NCI-H69 (cell line): ENCODE results near the gene SFSWAP.
A peak's percentile ranks its signal among the peaks of the same experiment; 100 is the strongest.

Experiments used
- DNase-seq: peaks from one replicate; lab custom pipeline; 2025; lab: John Stamatoyannopoulos, UW

Gene SFSWAP

DNA sequence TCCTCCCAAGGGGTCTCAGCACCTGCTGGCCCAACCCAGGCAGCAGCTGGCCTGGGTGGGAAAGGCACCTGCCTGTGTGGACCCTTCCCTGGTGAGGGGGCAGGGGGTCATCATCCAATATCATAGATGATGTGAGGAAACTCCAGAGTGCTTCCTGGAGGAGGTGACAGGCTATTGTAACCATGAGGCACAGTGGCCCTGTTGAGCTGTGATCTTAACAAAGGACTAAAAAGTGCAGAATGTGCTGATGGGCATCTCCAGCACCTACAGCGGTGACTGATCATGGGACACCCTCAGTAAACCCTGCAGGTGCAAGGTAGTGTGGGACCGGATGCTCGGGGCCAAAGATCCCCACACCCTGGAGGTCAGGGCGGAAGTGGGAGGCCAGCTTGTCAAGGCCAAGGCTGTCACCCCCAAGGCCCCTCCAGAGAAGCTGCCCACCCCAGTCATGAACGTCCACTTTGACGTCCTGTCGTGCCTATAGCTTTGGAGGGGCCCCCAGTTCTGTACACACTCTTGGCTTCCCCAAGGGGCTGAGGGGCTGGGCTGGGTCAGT, 124.8 kb downstream of the SFSWAP start:
- no peak for DNase-seq

DNA sequence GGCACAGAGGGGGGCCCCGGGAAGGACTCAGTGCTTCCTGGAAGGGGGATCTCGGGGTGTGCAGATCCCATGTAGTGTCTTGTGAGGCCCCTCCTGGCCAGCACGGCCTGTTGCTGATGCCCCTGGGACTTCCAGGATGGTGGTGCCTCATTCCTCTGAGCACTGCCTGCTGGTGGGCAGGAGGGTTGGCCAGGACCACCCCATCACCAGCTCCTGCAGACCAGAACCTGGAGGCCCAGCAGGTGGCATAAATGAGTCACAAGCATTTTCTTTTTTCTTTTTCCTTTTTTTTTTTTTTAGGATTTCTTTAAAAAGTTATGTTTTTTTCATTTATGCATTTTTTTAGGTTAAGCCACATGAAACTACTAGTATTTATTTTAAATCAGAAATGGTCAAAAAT, 125.3 kb downstream of the SFSWAP start:
- no peak for DNase-seq

DNA sequence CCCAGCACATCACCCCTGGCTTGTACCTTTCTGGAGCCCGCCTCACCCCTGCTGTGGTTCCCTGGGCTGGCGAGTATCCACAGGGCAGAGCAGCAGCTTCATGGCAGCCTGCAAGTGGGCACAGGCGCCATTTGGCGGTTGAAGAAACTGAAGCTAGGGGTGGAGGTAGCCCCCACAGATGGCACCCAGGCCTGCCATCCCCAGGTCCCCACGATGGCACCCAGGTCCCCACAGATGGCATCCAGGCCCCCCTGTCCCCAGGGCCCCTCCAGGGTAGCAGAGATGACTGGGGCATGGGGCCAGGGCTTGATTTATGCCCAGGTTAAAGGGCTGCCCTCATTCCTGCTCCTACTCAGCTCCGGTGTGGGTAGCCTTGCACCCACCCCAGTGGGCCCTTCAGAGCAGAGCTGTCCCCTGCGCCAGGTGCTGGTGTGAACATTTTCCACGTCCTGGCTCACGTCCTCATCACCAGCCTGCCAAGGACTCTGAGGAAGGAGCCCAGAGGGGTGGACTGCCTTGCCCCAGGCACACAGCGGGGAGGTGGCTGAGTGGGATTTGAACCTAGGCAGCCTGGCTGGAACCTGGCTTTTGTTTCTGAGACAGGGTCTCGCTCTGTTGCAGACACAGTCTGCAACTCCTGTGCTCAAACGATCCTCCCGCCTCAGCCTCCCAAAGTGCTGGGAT, 126.0 kb downstream of the SFSWAP start:
- DNase-seq = no peak

DNA sequence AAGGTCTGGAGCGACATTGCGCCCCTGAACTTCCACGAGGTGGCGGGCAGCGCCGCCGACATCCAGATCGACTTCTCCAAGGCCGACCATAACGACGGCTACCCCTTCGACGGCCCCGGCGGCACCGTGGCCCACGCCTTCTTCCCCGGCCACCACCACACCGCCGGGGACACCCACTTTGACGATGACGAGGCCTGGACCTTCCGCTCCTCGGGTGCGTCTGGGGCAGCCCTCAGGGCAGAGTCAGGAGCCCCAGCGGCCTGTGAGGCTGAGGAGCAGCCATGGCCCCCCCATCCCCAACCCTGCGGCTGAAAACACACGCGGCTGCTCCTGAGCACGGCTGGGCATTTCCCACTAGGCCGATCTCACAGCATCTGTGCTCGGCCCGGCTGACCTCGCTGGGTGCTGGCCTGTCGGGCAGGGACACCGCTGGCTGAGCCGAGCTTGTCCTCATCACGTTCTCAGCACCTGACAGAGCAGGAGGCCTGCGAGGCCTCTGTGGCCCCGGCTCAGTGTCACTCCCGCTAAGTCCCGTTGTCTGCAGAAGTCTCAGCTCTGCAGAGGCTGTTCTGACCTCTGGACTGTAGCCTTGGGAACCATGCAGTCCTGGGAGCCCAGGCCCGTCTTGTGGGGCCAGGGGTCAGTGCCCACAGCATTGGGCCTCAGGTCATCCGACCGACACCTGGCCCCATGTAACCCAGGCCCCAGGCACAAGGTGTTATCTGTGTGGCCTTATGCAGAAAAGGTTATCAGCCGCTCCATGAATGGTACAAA, 129.9 kb downstream of the SFSWAP start:
- no peak for DNase-seq

DNA sequence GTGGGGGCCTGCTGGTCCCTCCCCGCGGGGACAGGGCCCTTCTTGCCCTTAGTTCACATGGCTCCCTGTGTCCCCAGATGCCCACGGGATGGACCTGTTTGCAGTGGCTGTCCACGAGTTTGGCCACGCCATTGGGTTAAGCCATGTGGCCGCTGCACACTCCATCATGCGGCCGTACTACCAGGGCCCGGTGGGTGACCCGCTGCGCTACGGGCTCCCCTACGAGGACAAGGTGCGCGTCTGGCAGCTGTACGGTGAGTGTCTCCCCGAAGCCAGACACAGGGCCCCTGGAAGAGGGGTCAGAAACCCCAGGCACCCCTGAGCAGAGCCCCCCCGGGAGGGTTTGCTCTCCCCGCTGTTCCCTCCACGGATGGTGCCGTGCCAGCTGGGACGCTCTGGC, 130.7 kb downstream of the SFSWAP start:
- DNase-seq = no peak

DNA sequence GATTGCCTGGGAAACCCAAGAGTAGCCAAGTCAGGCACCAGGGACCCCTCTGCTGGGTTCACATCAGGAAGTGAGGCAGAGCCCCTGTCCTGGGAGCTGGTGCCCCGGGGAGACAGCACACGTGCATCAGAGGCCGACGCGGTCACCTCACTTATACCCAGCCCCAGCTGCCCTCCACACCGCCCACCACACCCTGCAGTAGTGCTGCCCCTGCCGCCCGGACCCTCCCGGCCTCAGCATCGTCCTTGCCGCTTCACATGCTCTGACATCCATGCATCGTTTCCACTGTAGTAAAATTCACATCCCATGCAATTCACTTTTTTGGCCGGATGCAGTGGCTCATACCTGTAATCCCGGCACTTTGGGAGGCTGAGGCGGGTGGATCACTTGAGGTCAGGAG, 131.3 kb downstream of the SFSWAP start:
- DNase-seq = no peak

DNA sequence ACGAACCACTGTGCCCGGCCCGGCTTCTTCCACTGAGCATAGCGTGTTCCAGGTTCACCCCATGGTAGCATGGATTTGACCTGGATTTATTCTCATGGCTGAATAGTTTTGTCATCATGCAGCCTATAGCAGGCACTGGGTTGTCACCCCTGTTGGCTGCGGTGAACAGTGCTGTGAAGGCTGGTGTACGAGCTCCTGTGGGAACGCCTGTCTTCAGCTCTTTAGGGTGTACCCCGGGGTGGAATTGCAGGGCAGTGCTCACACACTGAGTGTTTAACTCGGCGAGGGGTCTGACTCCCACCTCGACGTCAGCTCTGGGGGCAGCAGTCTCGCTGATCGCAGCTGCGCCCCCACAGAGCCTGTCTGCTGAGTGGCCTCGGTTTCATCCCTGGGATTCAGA, 132.6 kb downstream of the SFSWAP start:
- no peak for DNase-seq

DNA sequence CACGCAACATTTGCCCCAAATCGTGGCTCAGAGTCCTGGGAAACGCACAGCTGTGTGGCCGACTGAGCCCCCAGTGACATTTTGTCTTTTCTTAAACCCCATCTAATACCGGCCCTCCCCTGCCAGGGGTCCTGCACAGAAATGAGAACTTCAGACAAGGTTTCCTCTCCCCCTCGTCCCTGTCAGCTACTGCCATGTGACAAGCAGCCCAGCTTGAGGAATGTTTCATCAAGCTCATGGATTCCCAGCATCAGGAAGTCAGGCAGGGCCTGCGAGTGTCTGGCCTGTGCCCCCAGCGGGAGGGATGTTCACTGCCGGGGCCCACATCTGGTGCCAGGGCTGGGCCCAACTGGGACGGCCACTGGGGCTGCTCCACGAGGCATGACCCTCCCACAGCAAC, 133.2 kb downstream of the SFSWAP start:
- DNase-seq = no peak

DNA sequence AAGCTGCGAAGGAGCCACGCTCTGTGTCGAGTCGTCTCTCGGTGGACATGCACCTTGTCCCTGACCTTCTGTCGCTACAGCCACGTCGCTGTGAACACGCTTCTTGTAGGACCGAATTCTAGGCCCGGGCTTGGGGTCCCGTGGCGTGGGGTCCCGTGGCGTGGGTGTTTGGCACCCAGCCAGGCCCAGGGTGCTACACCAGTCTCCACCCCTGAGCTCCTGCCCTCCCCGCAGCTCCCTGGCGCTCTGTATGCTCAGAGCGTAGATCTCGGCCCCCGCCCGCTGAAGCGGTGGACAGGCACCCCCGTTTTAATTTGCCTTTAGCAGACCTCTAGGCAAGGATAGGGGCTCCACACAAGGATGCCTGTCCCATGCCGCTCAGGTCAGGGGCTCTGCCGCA, 133.8 kb downstream of the SFSWAP start:
- no peak for DNase-seq

DNA sequence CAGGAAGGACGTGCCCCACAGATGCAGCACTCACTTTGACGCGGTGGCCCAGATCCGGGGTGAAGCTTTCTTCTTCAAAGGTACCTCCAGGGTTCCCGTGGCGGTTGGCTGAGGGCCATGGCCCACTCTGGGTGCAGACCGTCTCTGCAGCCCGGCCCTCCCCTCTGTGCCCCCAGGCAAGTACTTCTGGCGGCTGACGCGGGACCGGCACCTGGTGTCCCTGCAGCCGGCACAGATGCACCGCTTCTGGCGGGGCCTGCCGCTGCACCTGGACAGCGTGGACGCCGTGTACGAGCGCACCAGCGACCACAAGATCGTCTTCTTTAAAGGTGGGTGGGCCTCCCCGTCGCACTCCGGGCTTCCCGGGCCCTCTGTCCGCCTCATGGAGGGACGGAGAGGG, 134.2 kb downstream of the SFSWAP start:
- peak; percentile 61 for DNase-seq

DNA sequence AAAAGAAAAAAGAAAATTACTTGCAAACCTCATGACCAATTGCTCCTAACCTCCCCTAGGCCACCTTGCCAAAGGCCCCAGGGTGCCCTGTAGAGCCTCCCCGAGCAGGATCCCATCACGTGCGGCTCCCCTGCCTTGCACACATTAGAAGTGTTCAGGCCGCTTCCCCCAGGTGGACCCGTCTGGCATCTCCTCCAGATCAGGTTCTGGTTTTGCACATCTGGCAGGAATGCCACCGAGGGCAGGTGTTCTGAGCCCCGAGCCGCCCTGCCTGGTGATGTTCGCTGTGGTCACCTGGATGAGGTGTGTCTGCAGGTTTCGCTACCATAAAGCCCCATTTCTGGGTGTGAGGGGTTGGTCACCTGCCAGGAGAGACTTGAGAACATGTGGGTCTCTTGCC, 136.6 kb downstream of the SFSWAP start:
- DNase-seq = no peak

DNA sequence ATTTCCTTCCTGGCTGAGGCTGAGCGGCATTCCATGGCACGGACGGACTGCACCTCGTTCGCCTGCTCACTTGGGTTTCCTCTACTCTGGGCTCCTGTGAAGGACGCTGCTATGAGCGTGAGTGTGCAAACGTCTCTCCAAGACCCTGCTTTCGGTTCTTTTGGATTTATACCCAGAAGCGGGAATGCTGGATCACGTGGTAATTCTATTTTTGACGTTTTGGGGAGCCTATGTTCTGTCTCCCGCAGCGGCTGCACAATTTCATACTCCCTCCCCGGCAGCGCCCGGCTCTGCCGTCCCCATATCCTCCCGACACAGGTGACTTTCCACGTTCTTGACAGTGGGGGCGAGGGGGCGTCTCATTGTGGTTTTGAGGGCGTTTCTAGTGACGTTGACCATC, 137.9 kb downstream of the SFSWAP start:
- no peak for DNase-seq
